A549 (cell line): ENCODE measurements around the gene TMEM223.

Experiments
- BHLHE40 ChIP-seq: IDR thresholded peaks from 2 replicates; pipeline ENCODE4 v1.6.1; 2012; ENCODE audit warnings: low read depth, low read length, inconsistent platforms
- CBX2 ChIP-seq: fragments of 200-600 bp; sonication (generic); IDR thresholded peaks from 2 replicates; pipeline ENCODE4 v1.6.1; 2016; ENCODE audit warnings: low read depth, mild to moderate bottlenecking, borderline replicate concordance
- CEBPB ChIP-seq, 2 experiments: fragments of >200 bp in 1 of 2; sonication (Bioruptor Twin) in 1 of 2; formaldehyde crosslinking in 1 of 2; IDR thresholded peaks; 2 replicates each; pipeline ENCODE4 v1.6.1; 2012 to 2016
- CTCF ChIP-seq: fragments of >200 bp; sonication (Bioruptor Twin); formaldehyde crosslinking; IDR thresholded peaks from 3 replicates; pipeline ENCODE4 v1.5.1; 2016
- HOXA7 ChIP-seq: fragments of 250-450 bp; sonication (Bioruptor Pico); IDR thresholded peaks from 2 replicates; pipeline ENCODE4 v1.5.0; 2020; ENCODE audit warnings: mild to moderate bottlenecking, moderate library complexity
- KDM1A ChIP-seq: fragments of 200-600 bp; sonication (generic); IDR thresholded peaks from 2 replicates; pipeline ENCODE4 v1.6.1; 2016; ENCODE audit warnings: low read depth, mild to moderate bottlenecking
- NR3C1 ChIP-seq: fragments of >200 bp; sonication (Bioruptor Twin); formaldehyde crosslinking; IDR thresholded peaks from 3 replicates; pipeline ENCODE4 v1.6.1; 2017
- POLR2A ChIP-seq: IDR thresholded peaks from 2 replicates; pipeline ENCODE4 v1.6.1; 2012; ENCODE audit warnings: mild to moderate bottlenecking, low read length
- ZFP36 ChIP-seq: fragments of 450-650 bp; IDR thresholded peaks from 2 replicates; pipeline ENCODE4 v1.6.1; 2014; ENCODE audit warnings: borderline replicate concordance; ENCODE audit not compliant: partially characterized antibody

DNA sequence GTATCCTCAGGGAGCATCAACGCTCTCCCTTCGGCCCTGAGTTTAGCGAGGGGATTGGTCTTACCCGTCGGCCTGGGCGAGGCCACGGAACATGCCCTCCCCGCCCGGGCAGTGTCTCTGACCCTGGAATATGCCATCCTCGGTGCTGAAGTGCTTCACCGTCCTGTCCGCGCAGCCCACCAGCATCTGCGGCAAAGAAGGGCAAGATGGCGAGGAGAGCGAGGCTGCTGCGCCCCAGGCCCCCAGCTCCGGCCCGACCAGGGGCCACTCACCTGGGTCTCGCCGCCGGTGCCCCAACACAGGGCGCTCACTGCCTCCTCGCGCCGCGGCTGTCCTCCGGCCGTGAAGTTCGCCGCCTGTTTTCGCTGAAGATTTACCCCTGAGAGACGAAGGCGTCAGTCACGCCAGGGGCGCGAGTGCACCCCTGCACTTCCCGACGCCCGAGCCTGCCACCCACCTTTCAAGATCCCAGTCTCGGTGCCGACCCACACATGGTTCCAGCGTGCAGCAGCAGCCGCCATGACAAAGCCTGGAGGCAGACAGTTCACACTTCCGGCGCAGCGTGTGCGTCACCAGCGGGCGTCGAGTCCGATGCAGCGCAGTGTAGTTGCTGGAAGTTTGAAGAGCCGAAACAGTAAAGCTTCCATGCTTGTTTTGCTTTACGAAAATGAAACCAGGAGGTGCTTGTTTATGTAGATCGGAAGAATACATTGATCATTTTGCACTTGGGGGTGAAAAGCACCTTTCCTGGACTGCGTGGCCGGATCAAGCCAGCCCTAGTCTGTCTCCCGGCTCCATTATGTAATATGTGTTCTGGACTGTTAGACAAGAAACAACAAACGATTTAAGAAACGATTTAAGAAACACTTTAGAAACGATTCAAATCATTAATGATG, 47.5 kb upstream of the TMEM223 start, which contains the start of gene WDR74:
- TF ChIP-seq CTCF (no peak), CBX2 (no peak), BHLHE40 (no peak), CEBPB (IDR thresholded peaks at IDR 0.05) (peak in 1 of 2 experiments; percentile 45; a peak in 2 of 4 replicates), POLR2A (peak; percentile 97), ZFP36 (no peak), HOXA7 (0 out of 2 replicates have a peak, but pooled peaks have one; percentile 9), KDM1A (no peak), NR3C1 (no peak)
